ENCODE results near the gene KCNIP1.

Gene KCNIP1

DNA sequence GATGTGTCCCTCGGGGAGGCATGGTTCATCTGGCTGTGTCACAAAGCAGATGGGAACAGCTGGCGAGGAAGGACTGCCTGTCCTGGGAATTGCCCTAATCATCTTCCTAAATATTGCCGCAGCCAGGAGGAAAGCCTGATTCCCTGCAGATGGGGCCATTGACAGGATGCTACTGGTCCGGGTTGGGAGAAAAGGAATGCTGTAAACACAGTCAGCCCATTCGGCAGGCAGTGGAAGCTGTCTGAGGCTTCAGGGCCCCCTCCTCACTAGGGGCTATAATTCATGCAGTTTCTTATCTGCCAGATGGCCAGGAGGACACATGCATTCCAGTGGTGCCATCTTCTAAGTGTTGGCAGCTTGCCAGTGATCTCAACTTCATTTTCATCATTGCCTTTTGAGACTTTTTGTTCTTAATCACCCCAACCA is 110.3 kb downstream of the KCNIP1 start:
- in situ Hi-C loops (cut with MboI; ENCODE audit: low pct_unique_long_range_greater_than_20kb, low sequenced_read_pairs): loop anchor here (25.0 kb wide), 1 partner anchor 402 kb away; no protein-coding TSS in a partner anchor
- DNase-seq: no peak

DNA sequence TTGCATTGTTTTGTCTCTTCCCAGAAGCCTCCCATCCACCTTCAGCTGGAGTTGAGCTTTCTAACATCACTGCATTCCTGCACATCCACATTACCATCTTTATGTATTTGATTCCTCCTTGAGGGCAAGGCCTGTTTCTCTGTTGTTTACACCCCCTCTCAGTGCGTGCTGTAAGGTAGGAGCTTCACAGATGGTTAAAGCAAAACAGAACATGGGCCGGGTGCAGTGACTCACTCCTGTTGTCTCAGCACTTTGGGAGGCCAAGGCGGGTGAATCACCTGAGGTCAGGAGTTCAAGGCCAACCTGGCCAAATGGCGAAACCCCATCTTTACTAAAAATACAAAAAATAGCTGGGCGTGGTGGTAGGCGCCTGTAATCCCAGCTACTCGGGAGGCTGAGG is 110.9 kb downstream of the KCNIP1 start:
- in situ Hi-C loops (cut with MboI; ENCODE audit: low pct_unique_long_range_greater_than_20kb, low sequenced_read_pairs): loop anchor here (25.0 kb wide), 1 partner anchor 402 kb away; no protein-coding TSS in a partner anchor
- DNase-seq: no peak

DNA sequence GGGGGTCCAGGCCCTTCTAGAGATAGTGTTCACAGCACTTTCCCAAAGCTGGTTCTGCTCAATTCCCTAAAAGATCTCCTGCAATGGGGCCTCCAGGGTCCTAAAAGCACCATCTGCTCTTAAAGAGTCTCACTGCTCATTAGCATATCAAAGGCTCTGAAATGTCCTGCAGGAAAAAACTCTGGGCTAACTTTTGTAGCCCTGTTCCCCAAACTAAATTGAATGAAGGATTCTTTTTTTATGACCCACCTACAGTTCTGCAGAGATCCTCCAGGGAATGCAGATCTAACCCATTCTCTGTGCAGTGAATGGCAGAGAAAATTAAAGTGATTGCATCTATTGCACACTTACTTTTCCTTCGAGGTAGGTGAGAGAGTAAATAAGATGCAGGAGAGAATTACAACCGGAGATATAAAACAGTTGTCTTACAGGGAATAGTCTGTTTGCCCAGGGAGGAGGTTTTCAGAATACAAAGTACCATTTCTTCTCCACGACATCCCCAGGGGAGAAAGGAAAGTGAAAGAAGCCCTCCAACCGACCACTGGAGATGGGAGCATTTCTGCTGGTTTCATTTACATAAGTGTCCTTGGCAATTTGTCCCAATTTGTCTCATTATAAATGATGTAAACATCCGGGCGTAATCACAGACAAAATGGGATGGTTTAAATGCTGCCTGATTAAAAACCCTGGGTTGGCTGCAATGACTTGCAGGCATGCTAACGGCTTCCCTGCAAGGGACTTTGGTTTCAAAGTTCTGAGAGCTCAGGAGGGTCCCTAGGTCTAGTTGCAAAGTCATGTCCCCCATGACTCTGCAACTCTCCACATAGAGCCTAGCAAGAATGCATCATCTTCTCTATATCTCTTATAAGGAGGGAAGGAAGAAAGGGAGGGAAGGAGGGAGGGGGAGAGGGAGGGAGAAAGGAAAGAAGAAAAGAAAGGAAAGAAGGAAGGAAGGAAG is 114.0 kb downstream of the KCNIP1 start:
- in situ Hi-C loops (cut with MboI; ENCODE audit: low pct_unique_long_range_greater_than_20kb, low sequenced_read_pairs): loop anchor here (25.0 kb wide), 1 partner anchor 406 kb away; no protein-coding TSS in a partner anchor

DNA sequence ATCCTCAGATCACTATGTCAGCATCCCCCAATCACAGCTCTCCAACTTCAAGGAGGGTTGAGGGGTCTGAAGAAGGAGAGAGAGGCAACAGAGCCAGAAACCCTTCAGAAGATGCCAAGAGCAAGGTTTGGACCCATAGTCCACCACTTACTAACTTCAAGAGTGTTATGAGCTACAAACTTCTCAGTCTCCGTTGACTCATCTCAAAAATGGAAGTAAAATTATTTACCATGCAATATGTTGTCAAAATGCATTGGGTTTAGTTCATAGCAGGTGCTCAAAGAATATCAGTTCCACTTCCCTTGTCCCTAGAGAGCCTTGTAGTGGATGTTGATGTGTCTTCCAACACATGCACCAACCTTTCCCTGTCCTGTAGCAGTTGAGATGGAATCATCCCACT is 116.0 kb downstream of the KCNIP1 start:
- in situ Hi-C loops (cut with MboI; ENCODE audit: low pct_unique_long_range_greater_than_20kb, low sequenced_read_pairs): loop anchor here (10.0 to 25.0 kb wide), 2 partner anchors 185 to 408 kb away; no protein-coding TSS in a partner anchor

More for the DNA sequence above, 114.0 kb downstream of the KCNIP1 start:
- no peak for DNase-seq

DNA sequence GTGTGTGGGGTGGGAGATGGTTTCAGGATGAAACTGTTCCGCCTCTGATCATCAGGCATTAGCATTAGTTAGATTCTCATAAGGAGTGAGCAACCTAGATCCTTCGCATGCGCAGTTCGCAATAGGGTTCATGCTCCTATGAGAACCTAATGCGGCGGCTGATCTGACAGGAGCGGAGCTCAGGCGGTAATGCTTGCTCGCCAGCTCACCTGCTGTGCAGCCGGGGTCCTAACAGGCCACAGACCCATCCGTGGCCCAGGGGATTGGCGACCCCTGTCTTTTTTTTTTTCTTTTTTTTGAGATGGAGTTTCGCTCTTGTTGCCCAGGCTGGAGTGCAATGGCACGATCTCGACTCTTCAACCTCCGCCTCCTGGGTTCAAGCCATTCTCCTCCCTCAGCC is 119.1 kb downstream of the KCNIP1 start:
- DNase-seq: no peak
- in situ Hi-C loops (cut with MboI; ENCODE audit: low pct_unique_long_range_greater_than_20kb, low sequenced_read_pairs): loop anchor here (10.0 to 25.0 kb wide), 2 partner anchors 188 to 411 kb away; no protein-coding TSS in a partner anchor

More for the DNA sequence above, 116.0 kb downstream of the KCNIP1 start:
- no peak for DNase-seq

DNA sequence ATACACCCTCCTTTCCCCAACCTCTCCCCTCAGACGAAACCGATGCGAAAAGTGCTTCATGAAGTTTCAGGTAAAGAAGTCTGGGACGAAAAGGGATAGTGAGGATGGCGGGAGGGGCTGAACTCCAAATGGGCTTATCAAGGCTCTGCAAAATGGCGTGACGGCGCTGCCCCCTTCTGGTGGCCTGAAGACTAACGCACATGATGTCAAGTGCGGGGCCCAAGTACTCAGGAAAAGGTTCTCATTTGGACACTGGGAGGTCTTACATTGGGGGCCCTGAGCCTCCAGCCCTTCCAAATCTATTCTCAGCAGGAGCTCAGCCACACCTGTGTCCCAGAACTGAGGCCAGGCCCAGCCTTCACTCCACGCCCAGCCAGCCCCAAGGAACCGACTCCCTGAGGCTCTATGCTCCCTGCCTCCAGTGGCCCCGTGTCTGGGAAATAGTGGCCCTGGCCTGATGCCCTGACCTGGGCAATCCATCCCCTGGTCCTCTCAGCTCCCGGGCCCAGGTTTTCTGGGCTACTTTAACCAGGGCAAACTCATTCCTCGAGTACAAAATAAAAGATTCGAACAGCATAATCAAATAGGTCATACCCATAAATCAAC is 119.9 kb downstream of the KCNIP1 start:
- in situ Hi-C loops (cut with MboI; ENCODE audit: low pct_unique_long_range_greater_than_20kb, low sequenced_read_pairs): loop anchor here (10.0 to 25.0 kb wide), 2 partner anchors 189 to 411 kb away; no protein-coding TSS in a partner anchor
- peak; percentile 42 for DNase-seq

DNA sequence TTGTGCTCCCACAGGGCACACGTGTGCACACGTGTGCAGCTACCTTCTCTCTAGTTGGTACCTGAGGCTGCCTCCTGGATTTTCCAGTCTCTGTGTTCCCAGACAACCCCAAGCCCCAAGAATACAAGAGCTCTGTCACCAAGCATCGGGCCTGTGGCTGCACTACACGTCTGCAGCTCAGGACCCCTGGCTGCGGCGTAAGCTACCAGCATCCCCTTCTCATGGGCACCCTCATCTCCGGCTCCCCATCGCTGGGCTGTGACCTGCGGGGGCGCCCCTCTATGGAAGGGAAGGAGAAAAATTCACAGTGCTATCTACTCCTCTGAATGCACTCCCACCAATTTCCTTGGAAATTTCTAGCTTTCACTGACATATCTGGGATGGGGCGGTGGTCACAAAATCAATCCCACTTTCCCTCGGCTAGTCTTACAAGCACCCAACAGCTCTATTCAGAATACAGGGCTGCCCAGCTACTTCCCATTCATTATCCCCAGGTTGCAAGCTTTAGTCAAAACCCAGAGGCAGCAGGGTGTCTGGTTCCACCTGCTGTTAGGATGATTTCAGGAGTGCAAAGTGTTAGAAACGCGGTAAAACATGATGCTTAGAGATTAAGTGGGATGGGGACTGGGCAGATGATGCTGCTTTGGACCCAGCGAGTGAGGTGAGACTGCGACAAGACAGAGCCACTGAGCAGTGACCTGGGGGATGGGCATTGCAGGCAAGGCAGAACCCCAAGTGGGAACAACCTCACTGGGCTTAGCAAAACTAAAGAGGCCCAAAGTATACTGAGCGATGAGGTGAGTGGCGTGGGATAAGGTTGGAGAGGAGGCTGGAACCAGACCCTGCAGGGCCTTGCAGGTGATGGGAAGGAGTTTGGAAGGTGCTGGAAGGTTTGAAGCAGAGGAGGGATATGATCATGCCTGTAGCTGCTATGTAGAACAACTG is 121.7 kb downstream of the KCNIP1 start:
- no peak for DNase-seq
- in situ Hi-C loops (cut with MboI; ENCODE audit: low pct_unique_long_range_greater_than_20kb, low sequenced_read_pairs): loop anchor here (10.0 kb wide), 1 partner anchor 191 kb away; no protein-coding TSS in a partner anchor

DNA sequence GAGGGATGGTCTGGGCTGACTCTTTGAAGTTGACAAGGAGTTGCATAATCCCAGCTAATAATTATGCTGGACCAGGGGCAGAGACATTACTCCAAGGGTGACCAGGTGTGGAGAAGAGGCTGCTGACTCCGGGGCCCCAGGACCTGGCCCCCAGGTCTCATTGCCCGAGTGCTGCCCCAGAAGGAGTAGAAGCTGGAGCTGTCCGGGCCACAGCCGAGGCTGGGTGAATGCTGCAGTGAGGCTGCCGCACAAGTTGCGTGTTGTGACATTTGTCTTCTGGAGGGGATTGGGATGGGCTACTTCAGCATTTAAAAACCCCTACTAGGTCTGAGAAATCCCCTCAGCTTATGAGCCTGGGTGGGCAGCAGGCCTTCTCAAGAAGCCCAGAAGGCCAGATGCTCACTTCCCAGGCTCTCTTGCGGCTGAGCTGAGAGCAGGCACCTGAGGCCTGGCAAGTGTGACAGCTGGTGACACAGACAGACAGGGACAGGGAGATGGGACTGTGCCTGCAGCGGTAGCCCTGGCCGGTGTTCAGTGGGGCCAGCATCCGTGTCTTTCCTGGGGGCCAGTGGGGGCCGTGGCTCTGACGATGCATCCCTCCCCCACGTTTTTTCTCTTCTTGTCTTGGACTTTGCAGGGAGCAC is 122.8 kb downstream of the KCNIP1 start:
- in situ Hi-C loops (cut with MboI; ENCODE audit: low pct_unique_long_range_greater_than_20kb, low sequenced_read_pairs): loop anchor here (10.0 kb wide), 1 partner anchor 192 kb away; no protein-coding TSS in a partner anchor
- no peak for DNase-seq

DNA sequence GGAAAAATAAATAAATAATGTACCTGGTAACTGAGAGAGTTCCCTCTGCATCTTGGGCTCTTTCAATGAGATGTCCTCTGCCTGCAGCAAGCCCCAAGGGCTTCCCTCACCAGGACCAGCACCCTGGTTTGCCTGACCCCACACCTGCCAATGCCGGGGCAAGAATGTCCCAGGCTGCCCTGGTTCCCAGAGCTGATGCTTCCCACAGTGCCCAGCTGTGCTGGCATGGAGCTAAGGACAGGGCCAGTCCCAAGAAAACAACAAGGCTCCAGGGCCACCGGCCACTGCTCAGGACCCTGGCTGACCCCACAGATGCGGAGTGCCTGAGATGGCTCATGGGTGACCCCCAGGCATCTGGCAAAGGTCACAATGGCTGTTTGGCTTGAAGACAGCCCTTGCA is 123.5 kb downstream of the KCNIP1 start:
- DNase-seq: no peak
- in situ Hi-C loops (cut with MboI; ENCODE audit: low pct_unique_long_range_greater_than_20kb, low sequenced_read_pairs): loop anchor here (10.0 kb wide), 1 partner anchor 192 kb away; no protein-coding TSS in a partner anchor

DNA sequence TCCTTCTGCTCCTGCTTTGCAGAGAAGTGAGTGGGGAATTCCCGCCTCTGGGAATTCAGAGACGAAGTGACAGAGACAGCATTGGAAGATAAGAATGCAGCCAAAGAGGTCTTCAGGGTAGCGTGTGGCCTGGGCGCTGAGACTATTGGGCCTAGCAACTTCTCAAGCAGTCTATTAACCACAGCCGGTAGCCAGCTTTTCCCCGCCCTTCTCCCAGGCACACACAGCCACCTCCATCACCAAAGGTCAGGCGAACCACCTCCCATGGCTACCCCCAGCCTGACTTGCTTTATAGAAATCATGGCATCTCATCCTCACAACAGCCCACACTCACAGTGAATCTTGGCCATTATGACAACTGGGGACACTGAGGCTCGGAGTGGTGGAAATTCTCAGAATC is 124.2 kb downstream of the KCNIP1 start:
- in situ Hi-C loops (cut with MboI; ENCODE audit: low pct_unique_long_range_greater_than_20kb, low sequenced_read_pairs): loop anchor here (10.0 kb wide), 1 partner anchor 193 kb away; no protein-coding TSS in a partner anchor

DNA sequence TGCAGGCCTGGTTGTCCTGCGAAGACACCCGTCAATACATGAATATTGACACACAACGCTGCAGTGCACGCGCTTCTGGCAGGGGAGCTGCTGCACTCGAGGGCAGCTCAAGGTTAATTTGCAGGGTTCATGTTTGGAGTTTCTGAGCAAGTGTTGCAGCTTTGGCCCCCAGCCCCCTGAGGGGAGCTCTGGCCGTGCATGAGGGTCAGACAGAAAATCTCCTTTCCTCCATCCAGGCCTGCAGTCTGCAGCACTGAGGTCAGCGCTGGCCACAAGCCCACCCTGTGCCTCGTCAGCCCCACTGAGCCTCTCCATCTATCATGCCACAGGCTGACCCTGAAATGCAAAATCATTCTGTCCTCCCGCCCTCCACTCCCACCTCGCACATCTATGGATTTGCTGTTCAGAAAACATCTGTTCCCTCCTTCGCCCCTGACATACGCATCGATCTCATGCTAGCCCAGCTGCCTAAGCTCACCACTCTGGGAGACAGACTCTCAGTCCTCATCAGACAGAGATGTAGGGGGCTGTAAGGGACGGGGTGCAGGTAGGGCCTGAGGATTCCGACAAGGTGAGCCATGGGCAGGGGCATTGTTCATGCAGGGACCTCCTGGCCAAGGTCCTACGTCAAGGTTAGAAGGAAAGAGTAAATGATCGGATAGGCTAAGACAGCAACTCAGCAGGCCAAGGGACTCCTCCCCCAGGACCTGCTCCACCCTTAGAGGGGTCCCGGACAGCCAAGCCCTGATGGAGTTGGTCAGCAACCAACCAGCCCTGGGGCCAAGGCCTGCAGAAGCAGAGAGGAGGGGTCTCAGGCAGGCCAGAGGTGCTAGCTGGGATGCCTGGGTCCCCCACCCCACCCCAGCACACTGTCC is 125.1 kb downstream of the KCNIP1 start:
- in situ Hi-C loops (cut with MboI; ENCODE audit: low pct_unique_long_range_greater_than_20kb, low sequenced_read_pairs): loop anchor here (10.0 kb wide), 1 partner anchor 194 kb away; no protein-coding TSS in a partner anchor
- no peak for DNase-seq

More for the DNA sequence above, 124.2 kb downstream of the KCNIP1 start:
- DNase-seq: no peak

DNA sequence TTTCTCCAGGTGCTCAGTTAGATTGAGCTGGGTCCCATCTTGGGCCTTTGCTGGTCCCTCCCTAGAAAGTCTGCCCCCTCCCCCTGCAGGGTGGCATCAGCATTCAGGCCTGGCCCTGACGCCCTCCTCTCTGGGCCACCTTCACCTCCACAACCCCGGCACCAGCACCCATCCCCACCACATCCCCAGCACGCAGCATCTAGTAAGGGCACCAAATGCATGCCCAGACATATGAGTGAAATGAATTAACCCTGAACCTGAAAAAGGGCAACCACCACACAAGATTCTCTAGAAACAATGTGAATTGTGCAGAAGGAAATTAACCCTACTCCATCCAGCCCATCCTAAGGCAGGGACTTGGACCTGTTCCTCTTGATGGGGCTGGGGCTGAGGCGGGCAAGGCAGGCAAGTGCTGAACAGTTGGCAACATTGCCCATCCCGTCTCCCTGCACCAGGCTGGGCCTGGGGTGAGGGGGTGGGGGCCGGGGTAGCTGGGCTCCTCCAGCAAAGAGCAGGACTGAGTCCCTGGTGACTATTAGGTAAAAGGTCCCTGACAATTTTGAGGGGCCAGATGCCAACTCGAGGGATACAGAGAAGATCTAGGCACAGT is 125.9 kb downstream of the KCNIP1 start:
- in situ Hi-C loops (cut with MboI; ENCODE audit: low pct_unique_long_range_greater_than_20kb, low sequenced_read_pairs): loop anchor here (10.0 kb wide), 1 partner anchor 195 kb away; no protein-coding TSS in a partner anchor

DNA sequence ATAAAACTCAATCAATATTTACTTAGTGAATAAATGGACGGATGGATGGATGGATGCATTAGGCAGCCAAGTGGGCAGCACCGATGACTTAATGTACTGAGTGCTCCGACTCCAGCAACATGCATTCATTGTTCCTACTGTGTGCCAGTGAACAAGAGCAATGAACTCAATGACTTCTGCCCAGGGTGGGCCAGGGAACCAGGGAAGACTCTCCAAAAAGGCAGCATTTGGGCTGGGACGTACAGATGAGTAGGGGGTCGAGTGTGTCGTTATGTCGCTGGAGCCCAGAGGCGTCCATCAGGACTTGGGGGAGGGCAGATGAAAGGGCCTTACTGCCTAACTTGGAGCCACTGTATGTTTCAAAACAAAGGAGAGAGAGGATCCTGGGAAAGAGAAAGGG is 126.4 kb downstream of the KCNIP1 start:
- in situ Hi-C loops (cut with MboI; ENCODE audit: low pct_unique_long_range_greater_than_20kb, low sequenced_read_pairs): no loop called here
- no peak for DNase-seq

More for the DNA sequence above, 125.9 kb downstream of the KCNIP1 start:
- no peak for DNase-seq

DNA sequence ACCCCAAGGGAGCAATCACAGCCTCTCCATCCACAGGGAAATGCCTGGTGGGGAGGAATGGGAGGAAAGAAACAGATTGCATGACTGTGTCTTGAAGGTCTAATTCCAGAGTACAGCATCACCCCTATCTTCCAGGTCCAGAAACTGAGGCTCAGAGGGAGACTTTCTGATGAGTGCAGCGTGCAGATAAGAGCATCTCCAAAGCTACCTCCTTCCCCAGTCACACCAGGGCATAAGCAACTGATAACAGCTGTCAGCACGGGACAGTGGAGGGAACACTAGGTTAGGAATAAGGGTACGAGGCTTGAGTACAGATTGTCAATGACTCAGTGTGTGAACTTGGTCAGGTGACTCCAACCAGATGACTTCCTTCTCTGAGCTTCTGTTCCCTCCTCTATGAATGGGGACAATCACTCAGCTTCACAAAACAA is 126.9 kb downstream of the KCNIP1 start:
- in situ Hi-C loops (cut with MboI; ENCODE audit: low pct_unique_long_range_greater_than_20kb, low sequenced_read_pairs): no loop called here
- no peak for DNase-seq

DNA sequence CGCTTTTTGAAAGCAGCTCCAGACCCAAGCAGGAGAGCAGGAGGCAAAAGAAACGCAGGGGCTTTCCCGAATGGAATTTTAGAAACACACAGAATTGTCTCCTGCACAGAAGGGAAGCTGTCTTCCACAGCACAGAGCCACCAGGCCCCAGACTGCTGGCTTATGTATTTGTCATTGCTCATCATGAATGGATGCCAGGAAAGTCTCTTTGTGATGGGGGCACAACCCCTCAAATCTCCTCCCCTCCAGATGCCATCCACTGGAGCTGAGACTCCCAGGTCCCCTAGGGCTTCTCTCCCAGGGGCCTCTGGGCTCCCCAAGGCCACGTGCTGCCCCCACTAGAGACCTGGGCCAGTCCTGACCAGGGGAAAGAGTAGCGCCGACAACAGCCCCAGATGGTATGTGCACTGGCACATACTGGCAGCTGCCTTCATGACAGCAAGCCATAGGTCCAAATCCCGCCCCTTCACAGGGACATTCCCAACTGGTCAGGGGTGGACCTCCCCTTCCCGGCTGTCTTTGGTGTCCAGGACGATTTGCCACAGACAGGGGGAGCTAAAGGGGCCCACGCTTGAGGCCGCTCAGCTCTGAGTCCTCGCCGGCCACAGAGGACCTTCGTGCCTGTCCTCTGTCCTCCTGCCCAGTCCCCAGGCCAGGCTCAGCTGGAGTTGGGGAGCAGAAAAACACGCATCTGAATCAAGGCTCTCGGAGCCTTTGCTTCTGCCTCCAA is 127.8 kb downstream of the KCNIP1 start:
- in situ Hi-C loops (cut with MboI; ENCODE audit: low pct_unique_long_range_greater_than_20kb, low sequenced_read_pairs): no loop called here
- DNase-seq: no peak
